DND-41 (cell line): ENCODE results near the gene NDUFS7.

Experiments used
- ATAC-seq: fragments of 200-7000 bp; cut with Tn5 transposase; 3 replicates; pipeline ENCODE4 v1.9.1; 2021; ENCODE audit warnings: low read depth; ENCODE audit not compliant: insufficient read depth
- DNase-seq: peaks from one replicate; pipeline ENCODE4 v3.0.0-alpha.2; 2020
- H2AFZ ChIP-seq: 2 replicates; pipeline ENCODE4 v1.6.0; 2012; ENCODE audit warnings: low read depth, low read length
- H3K27ac ChIP-seq: 2 replicates; pipeline ENCODE4 v1.5.1; 2012; ENCODE audit warnings: low read length, inconsistent platforms
- H3K27me3 ChIP-seq: fragments of 200-600 bp; sonication (generic); 2 replicates; pipeline ENCODE4 v1.6.0; 2012; ENCODE audit warnings: low read length, mild to moderate bottlenecking, inconsistent platforms; ENCODE audit not compliant: insufficient read depth, poor library complexity
- H3K36me3 ChIP-seq: 2 replicates; pipeline ENCODE4 v1.5.1; 2012; ENCODE audit warnings: low read length, inconsistent platforms; ENCODE audit not compliant: insufficient read depth
- H3K4me1 ChIP-seq: 2 replicates; pipeline ENCODE4 v1.5.1; 2012; ENCODE audit warnings: mild to moderate bottlenecking, low read length; ENCODE audit not compliant: insufficient read depth
- H3K4me2 ChIP-seq: 2 replicates; pipeline ENCODE4 v1.6.0; 2012; ENCODE audit warnings: mild to moderate bottlenecking, moderate library complexity, low read length, inconsistent platforms; ENCODE audit not compliant: insufficient read depth
- H3K4me3 ChIP-seq, 2 experiments: fragments of 200-600 bp in 1 of 2; shearing (Covaris generic) in 1 of 2; 2 replicates each; pipeline ENCODE4 v1.5.1; 2012 to 2016; ENCODE audit warnings: inconsistent platforms in 2 of 2, low read length in 2 of 2, mild to moderate bottlenecking in 2 of 2, low read depth in 1 of 2, moderate library complexity in 1 of 2
- H3K79me2 ChIP-seq: 2 replicates; pipeline ENCODE4 v1.6.0; 2012; ENCODE audit warnings: low read length, inconsistent platforms; ENCODE audit not compliant: insufficient read depth
- H3K9ac ChIP-seq: 2 replicates; pipeline ENCODE4 v1.6.0; 2012; ENCODE audit warnings: low read depth, mild to moderate bottlenecking, inconsistent platforms, low read length, moderate library complexity
- H3K9me3 ChIP-seq: 2 replicates; pipeline ENCODE4 v1.5.1; 2012; ENCODE audit warnings: low read length, moderate library complexity, mild to moderate bottlenecking, inconsistent platforms; ENCODE audit not compliant: insufficient read depth, severe bottlenecking
- H4K20me1 ChIP-seq: 2 replicates; pipeline ENCODE4 v1.6.0; 2012; ENCODE audit warnings: low read length; ENCODE audit not compliant: insufficient read depth
- EZH2 ChIP-seq: IDR thresholded peaks from 3 replicates; pipeline ENCODE4 v1.6.1; 2012; ENCODE audit warnings: borderline replicate concordance, low read depth, mild to moderate bottlenecking, moderate library complexity, low read length, inconsistent platforms; ENCODE audit not compliant: severe bottlenecking
- TF ChIP-seq, protein P1 (sequence below): IDR thresholded peaks from 2 replicates; pipeline ENCODE4 v1.5.1; 2012; ENCODE audit warnings: borderline replicate concordance, low read length, moderate library complexity, mild to moderate bottlenecking; ENCODE audit not compliant: poor library complexity, severe bottlenecking; ENCODE audit errors: extremely low read depth

NDUFS7 gene

DNA sequence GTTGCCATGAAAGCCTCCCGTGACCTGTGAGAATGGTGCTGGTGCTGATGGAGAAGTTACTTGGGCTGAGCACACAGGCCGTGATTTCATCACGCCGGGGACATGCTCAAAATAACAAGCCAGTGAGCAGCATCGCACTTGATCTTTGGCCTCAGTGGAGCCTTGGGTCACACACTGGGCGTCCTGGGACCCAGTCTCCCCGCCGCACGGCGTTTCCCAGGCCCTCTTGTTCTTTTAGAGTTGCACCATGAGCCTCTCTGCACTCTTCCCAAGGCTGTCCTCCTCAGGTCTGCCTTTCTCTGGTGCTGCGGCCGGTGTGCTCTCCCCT is 9.5 kb upstream of the NDUFS7 start:
- no peaks in the 10 kb centered on the region for H3K79me2 ChIP-seq
- no peak overlapping the region for H3K9ac ChIP-seq
- H3K4me1 ChIP-seq = no peaks in the 10 kb centered on the region
- no peak for ATAC-seq
- H3K27me3 ChIP-seq = no peaks in the 10 kb centered on the region
- no peak overlapping the region for H3K4me2 ChIP-seq
- peaks cover 65% of the 10 kb centered on the region for H3K36me3 ChIP-seq
- peaks cover 15% of the 10 kb centered on the region; the same call in 1 of the 2 replicates for H4K20me1 ChIP-seq
- no peaks in the 10 kb centered on the region for H3K9me3 ChIP-seq
- TF ChIP-seq, protein P1, sequence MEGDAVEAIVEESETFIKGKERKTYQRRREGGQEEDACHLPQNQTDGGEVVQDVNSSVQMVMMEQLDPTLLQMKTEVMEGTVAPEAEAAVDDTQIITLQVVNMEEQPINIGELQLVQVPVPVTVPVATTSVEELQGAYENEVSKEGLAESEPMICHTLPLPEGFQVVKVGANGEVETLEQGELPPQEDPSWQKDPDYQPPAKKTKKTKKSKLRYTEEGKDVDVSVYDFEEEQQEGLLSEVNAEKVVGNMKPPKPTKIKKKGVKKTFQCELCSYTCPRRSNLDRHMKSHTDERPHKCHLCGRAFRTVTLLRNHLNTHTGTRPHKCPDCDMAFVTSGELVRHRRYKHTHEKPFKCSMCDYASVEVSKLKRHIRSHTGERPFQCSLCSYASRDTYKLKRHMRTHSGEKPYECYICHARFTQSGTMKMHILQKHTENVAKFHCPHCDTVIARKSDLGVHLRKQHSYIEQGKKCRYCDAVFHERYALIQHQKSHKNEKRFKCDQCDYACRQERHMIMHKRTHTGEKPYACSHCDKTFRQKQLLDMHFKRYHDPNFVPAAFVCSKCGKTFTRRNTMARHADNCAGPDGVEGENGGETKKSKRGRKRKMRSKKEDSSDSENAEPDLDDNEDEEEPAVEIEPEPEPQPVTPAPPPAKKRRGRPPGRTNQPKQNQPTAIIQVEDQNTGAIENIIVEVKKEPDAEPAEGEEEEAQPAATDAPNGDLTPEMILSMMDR = no peak
- TF ChIP-seq EZH2 = no peak
- no peak for DNase-seq
- H3K27ac ChIP-seq = no peak overlapping the region
- no peak overlapping the region for H2AFZ ChIP-seq
- no peak overlapping the region for H3K4me3 ChIP-seq

DNA sequence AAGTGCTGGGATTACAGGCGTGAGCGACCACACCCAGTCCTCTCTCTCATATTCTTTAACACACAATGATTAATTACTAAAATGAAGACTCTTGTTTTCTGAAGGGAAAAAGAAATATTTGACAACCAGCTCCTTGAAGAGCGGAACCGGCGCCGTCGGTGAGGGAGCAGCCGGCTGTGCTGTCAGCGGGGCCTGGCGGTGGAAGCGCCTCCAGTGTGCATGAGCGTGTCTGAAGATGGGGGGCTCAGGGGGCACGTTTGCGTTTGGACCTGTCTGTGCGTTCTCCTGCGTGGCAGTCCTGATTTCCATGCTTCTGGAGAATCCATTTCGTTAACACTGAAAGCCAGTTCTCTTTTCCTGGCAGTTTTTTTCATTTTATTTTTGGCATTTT is 7.3 kb upstream of the NDUFS7 start:
- no peak overlapping the region for H3K9ac ChIP-seq
- no peak overlapping the region for H2AFZ ChIP-seq
- DNase-seq (no peak), ATAC-seq (no peak)
- TF ChIP-seq EZH2 = no peak
- TF ChIP-seq, protein P1 = no peak
- no peaks in the 10 kb centered on the region for H3K27me3 ChIP-seq
- H4K20me1 ChIP-seq = peaks cover 15% of the 10 kb centered on the region; the same call in 1 of the 2 replicates
- no peak overlapping the region for H3K4me3 ChIP-seq
- H3K27ac ChIP-seq = no peak overlapping the region
- H3K9me3 ChIP-seq = no peaks in the 10 kb centered on the region
- no peak overlapping the region for H3K4me2 ChIP-seq
- H3K4me1 ChIP-seq = no peaks in the 10 kb centered on the region
- peaks cover 43% of the 10 kb centered on the region for H3K36me3 ChIP-seq
- H3K79me2 ChIP-seq = no peaks in the 10 kb centered on the region

DNA sequence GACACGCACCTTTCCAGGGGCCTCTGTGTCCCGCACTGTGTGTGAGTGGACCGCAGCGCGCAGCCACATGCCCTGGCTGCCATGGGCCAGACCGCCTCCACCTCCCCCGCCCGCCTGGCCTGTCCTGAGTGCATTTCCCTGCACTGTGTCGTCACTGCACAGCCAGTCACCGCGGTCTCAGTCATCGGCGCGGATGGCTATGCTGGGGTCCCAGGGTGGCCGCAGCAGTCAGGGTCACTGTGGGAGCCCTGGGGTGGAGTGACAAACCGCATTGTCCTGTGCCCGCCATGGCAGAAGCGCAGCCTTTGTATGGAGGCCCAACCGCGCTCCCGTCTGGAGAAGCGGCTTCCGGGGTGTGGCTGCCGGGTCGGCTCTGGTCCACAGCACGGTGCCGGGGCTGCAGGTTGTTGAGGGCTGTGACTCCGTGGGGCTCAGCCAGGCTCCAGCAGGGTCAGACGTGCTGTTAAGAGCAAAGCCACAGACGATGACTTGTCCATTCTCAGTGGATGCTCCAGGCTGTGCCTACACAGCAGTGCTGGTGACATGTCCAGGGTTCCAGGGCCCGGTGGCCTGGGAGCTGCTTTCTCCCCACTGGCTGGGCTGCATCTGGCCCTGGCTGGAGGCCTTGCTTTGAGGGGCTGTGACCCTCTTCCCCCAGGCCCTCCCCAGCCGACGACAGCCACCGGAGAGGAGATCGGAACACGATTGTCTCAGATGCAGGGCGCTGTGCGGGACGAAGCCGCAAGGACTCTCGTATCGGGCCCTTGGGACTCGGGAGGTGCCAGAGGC is 6.3 kb upstream of the NDUFS7 start:
- Histone ChIP-seq H3K36me3 (peaks cover 37% of the 10 kb centered on the region), H2AFZ (no peak overlapping the region), H3K79me2 (no peaks in the 10 kb centered on the region), H3K4me2 (no peak overlapping the region), H3K4me3 (no peak overlapping the region), H3K4me1 (no peaks in the 10 kb centered on the region), H3K27ac (no peak overlapping the region), H3K9ac (no peak overlapping the region), H3K9me3 (no peaks in the 10 kb centered on the region), H3K27me3 (no peaks in the 10 kb centered on the region), H4K20me1 (peaks cover 15% of the 10 kb centered on the region; the same call in 1 of the 2 replicates)
- no peak for TF ChIP-seq EZH2
- TF ChIP-seq, protein P1 = no peak
- no peak for ATAC-seq
- DNase-seq = no peak
